Suppressor macrophage (primary cell): ENCODE measurements around the gene ATP8A2.

Source experiments
- DNase-seq, 4 experiments: peaks; one replicate each; pipeline ENCODE4 v3.0.0-alpha.2; 2020 to 2022

ATP8A2 gene

DNA sequence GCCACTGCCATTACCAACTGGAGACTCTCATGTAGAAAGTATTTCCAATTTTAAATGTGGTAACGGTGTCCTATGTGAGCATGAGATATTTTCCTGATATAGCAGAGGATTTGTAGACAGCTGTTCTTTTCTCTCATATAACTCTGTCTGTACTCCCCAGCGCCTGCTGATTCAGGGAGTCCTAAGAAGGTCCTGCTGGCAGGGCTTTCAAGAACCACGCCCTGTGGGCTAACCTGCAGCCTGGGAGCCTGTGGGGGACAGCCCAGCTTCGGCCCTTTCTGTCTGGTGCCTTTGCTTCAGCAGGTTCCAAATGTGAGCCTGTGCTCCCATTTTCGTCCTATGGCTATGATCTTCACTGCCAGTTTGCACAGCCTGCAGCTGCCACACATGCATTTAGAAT lies 316.8 kb downstream of the ATP8A2 start:
- no peak for DNase-seq

DNA sequence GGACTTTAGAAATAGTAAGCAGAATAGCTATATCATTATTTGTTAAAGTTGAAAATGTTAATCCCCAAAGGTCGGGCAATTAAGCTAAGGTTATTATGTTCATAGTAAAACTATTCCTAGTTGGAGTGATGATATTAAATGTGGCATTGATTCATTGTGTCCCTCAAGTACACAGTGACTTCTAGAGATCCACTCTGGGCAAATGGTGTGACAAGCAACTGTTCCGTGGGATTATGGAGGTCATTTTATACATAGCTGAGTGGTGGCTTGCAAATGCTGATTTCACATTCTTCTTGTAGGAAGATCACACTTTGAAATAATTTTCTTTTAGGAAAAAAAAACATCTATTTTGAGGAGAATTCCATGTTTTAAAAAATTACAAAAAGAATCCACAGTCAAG lies 317.8 kb downstream of the ATP8A2 start:
- no peak for DNase-seq

DNA sequence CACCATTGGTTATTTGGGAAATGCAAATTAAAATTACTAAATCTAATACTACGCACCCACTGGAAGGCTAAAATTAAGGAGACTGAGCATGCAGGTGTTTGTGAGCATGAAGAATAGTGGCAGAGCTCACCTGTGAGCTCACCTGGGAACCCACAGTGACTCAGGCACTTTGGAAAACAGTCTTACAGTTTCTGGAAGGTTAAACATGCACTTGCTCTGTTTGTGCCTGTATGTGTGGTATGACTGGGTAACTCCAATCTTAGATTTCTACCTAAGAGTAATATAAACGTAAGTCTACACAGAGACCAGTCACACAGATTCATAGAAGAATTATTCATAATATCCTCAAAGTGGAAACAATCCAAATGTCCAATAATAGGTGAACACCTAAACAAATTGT lies 318.8 kb downstream of the ATP8A2 start:
- no peak for DNase-seq

DNA sequence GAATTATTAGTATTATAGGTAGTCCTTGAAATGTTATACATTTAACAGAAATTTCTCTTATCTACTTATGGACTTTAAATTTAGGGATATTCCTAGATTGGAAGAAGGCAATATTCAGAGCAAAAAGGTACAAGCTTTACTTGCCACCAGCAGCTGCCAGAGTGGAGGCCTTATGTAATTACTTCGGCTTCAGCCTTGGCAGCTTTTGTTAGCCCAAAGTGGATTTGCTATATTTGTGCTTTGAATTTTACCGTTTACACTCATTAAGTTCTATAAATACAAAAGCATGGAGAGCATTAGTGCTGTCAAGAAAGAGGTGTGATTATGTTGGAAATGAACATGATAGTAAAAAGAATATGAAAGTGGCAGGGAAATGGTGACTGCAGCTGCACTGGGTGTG lies 319.9 kb downstream of the ATP8A2 start:
- DNase-seq = no peak

DNA sequence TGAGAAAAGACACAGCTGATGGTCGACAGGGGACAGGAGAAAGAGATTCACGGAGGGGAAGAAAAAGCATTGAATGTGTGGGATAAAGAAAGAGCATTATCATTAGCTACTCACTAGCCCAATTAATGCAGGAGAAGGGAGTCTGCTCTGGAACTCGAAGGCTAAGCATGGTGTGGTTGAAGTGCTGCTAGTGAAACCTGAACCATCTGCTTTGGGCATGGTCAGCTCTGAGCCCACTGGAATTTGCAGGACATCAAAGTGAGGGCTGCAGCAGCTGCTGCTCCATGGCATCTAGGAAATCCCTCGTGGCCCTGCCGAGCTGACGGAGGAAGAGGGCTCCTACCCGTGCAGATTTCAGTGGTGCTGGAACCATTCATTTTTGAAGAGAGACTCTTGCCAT lies 320.3 kb downstream of the ATP8A2 start:
- no peak for DNase-seq

DNA sequence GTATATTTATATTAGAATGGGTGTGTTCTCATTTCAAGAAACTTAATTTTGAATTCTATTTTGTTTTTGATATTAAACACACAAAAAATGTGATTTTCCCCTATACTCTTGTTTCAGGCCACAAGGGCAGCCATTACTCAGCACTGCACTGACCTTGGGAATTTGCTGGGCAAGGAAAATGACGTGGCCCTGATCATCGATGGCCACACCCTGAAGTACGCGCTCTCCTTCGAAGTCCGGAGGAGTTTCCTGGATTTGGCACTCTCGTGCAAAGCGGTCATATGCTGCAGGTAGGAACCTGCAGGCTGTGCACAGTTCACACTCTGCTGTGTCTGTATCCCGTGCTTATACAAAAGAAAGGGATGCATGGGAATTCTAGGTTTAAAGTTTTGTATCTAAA lies 327.3 kb downstream of the ATP8A2 start:
- DNase-seq = no peak

DNA sequence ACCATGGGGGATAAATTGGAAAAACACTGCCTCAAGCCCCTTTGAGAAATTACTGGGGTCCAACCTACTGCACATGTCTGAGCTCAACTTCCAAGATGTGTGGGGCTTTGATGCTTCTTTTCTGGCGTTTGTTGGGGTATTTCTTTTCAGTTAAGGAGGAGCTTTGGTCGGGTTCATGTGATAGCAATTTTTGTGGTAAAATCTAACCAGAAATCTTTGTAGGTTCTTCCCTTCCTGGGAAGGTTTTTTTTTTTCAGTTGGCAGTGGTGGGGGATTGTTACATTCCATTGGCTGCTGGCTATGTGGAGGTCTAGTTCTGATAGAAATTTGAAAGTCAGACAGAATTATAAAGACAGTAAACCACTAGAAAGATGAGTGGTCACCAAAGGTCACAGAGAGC lies 327.8 kb downstream of the ATP8A2 start:
- no peak for DNase-seq

DNA sequence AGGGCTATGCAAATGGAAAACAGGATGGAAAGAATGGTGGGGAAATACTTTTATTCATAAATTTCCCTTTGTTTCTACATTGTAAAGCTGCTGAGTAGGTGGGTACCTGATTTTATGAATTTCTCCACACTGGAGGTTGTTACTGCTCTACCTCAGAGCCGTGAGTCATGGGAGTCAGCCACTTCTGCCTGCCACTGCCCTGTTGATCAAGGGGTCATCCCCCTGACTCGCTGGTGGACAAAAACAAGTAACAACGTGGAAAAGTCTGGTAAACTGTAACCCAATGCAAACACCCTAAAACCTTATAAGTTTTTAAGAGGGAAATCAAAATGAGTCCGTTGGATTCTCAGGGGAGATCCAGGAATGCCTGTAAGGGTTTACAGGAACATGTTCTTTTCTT lies 329.5 kb downstream of the ATP8A2 start:
- no peak for DNase-seq

DNA sequence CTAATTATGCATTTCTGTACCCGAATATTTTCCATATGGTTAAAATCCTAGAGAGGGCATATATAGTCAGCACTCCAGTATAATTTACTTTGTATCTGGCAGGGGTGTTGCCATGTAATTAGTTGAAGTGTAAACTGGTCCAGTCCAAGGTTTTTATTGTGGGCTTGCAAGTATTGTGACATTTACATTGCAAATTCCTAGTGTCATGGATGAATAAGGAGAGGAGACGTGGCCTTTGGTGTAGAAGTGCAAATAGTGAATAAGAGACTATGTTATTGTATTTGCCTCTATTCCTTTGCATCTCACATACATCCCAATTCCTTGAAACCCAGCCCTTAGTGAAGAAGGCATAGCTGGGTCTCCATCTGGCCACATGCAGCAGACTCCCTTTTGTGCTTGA lies 330.6 kb downstream of the ATP8A2 start:
- no peak for DNase-seq

DNA sequence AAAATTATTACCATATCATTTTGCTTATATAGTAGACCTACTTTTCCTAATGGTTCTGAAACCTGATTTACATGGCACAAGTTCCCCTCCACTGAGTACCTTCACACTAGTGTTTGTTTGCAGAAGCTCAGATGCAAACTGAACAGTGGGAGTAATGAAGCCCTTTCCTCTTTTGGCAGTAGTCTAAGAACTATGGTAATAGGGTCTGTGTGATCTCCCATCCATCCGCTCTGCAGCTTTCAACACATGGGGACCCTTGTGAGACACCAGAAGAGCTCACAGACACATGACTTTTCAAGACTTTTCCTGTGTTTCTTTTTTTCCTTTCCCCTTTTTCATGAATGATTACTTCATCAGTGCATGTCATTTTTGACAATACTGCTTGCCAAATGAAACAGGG lies 336.0 kb downstream of the ATP8A2 start:
- DNase-seq = no peak

DNA sequence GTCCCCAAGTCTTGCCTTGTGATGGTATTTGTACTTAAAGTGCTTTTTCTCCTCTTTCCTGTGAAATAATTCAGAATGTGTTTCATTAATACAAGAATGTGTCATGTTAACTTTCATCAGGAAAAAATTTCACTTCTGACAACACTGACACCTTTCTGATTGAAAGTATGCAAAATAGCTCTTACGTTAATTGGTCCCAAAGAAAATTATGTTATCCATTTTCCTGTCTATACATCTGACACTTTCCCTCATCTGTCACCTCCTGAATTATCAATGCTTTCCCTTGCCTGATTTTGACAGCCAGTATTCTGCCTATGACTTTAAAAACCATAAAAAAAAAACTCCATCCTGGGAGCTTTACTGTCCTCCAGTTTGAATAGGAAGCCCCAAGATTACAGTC lies 336.5 kb downstream of the ATP8A2 start:
- DNase-seq = no peak

DNA sequence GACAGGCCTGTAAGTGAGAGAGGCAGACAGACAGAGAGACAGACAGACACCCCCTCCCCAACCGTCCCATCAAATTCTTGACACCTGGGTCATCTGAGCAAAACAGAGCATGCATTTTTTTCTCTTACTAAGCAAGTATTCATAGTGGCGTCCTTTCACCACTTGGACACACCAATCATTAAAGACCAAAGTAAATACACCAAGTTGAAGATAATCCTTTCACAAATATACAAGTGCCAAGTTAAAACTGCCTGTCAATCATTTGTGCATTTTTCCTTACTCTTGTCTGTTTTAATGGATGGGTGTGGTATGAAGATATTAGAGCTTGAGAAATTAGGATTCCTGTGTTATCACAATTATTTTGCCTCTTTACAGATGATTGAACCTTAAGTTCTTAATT lies 337.3 kb downstream of the ATP8A2 start:
- no peak for DNase-seq

DNA sequence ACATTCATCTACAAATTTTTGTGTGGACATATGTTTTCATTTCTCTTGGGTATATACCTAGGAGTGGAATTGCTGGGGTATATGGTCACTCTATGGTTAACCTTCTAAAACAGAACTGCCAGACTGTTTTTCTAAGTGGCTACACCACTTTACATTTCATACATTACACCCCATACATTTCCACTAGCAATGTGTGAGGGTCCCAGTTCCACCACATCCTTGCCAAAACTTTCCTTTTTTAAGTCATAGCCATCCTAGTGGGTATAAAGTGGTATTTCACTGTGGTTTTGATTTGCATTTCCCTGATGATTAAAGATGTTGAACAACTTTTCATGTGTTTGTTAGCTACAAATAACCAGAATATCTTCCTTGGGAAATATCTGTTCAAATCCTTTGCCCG lies 344.0 kb downstream of the ATP8A2 start:
- DNase-seq = no peak

DNA sequence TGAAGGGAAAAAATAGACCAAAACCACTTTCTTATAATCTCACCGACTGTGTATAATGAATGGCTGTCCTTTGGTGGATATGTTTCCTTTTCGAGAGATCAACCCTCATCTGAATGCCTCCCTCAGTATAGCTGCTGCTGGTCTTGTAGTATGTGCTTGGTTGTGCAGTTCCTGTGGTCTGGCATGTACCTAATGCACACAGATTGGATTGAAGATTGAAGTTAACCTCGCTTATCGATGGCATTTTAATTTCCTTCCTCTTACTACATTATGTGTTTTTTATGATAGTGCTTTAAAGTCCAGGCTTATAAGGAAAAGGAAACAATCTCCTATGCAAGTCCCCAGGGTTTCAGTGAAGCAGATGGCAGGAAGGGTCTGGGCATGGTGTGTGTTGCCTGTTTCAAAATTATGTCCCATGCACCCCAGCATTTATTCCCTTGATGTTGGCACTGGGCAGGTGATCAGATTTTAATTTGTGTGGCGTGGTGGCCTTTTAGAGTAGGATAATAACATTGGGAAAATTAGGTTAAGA lies 346.0 kb downstream of the ATP8A2 start:
- DNase-seq = no peak

DNA sequence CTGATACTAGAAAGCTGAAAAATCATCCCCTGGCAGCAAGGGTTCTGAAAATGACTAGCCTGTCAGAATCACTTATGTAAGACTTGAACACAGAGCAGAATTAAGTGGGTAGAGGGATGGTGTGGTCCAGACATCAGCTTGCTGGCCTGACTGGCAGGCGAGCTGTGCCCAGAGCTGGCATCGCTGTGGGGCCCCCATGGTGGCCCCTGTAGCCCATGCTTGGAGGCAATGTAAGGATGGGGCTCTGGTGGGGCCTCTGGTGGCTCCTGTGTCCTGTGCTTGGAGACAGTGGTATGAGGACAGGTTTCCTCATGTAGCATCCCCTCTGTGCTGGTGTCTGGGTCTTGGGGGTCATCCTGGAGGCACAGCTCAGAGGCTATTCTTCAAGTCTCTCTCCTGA lies 347.9 kb downstream of the ATP8A2 start:
- no peak for DNase-seq

DNA sequence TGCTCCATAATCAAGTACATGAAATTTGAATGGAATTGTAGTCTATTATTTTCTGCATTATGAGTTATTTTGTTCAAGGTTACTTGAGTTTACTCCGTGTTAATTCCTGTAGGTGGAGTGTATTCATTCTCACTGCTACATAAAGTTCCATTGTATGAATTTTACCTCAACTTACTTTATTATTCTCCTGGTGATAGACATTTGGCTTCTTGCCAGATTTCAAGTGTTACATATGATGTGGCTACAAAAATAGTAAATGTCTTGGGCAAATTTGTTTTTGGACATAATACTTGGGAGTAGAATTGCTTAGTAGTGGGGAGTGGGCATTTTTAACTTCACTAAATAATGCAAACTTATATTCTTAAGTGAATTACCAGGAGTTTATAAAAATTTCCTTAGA lies 351.1 kb downstream of the ATP8A2 start:
- DNase-seq = no peak

DNA sequence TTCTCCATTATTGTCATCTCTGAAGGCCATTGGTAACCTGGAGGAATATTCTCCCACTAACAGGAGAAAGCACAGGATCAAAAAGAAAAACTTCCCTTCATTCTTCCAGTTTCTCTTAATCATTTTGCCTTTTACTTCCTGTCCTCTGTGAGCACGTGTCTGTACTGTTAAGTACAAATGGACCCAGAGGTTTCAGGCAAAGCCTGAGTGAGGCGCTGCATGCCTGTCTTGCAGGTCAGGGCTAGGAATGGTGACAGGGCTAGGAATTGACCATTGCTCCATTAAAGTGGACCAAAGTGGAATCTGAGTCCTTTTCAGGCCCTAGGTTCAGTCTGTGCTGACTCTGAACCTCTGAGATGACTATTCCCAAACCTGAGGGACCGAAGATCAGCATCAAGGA lies 353.3 kb downstream of the ATP8A2 start:
- no peak for DNase-seq

DNA sequence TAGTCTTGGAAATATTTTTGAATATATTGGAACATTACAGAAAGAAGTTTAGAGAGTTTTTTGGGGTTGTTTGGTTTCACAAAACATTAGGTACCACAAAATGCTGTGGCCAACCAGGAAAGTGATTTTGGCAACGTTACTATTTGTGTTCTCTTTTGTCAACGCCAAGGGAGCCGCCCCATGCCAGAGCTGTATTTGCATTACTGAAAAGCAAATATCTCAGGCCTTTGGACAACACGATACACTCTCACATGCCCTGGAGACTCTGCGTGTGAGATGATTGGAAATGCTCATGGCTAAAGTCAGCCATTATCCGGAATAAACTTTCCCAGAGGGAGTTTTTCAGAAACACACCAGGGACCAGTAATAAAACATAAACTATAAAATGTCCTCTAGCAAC lies 355.5 kb downstream of the ATP8A2 start:
- DNase-seq = no peak

DNA sequence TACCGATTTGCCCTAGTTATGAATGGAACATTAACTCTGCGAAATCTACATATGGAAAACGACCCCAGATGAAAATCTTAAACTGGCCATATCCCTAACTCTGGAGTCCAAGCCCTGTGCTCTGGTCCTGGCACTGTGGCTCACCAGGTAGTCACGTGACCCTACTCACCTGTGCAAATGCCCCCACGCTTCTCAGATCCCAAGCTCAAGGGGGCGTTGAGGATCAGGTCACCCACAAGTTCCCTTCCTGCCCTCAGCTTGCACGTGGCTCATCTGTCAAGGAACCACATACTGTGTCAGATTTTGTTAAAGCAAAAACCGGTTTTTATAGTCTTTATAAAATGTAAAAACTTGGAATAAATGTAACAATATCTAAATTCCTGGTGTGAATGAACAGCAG lies 356.0 kb downstream of the ATP8A2 start:
- DNase-seq = no peak

DNA sequence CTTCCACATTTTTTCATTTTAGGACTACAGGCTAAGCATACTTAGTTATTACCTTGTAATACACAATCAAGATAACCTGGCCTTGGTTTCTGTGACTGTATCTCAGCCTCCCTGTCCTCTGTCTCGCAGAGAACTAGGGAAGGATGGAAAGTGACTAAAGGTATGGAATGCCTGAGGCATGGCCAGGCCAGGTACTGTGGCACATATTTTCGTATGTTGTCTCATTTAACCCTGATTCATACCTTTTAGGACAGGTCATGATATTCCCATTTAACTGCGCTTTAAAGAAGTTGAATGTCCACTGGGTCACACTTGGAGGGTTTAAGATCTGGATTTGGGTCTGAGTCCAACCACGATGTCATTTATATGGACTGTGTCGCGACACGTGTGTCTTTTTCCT lies 357.4 kb downstream of the ATP8A2 start:
- no peak for DNase-seq

DNA sequence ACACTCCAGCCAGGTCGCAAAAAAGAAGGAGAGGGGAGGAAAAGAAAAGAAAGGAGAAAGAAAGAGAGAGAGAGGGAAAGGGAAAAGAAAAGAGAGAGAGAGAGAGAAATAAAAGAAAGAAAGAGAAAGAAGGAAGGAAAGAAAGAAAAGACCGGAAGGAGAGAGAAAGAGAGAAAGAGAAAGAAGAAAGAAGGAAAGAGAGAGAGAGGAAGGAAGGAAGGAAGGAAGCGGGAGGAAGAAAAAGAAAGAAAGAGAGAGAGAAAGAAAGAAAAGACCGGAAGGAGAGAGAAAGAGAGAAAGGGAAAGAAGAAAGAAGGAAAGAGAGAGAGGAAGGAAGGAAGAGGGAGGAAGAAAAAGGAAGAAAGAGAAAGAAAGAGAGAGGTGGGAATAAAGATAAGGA lies 359.3 kb downstream of the ATP8A2 start:
- DNase-seq = no peak

DNA sequence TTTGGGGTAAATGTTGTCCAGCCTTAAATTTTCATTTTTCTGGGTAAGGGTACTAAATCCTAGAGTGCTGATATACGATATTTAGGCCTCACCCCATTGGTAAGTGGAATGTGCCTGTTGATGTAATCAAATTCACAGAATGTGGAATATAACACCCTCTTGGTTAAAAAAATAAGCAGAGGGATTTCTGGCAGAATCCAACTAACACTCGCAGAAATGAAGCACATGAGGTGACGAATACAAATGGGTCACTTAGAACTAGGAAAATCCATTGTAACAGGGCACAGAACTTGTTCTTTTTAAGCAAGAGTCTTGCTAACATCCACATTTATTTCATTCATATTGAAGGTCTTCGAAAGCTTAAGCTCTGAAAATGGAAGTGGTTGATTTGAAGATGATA lies 359.8 kb downstream of the ATP8A2 start:
- DNase-seq = no peak

DNA sequence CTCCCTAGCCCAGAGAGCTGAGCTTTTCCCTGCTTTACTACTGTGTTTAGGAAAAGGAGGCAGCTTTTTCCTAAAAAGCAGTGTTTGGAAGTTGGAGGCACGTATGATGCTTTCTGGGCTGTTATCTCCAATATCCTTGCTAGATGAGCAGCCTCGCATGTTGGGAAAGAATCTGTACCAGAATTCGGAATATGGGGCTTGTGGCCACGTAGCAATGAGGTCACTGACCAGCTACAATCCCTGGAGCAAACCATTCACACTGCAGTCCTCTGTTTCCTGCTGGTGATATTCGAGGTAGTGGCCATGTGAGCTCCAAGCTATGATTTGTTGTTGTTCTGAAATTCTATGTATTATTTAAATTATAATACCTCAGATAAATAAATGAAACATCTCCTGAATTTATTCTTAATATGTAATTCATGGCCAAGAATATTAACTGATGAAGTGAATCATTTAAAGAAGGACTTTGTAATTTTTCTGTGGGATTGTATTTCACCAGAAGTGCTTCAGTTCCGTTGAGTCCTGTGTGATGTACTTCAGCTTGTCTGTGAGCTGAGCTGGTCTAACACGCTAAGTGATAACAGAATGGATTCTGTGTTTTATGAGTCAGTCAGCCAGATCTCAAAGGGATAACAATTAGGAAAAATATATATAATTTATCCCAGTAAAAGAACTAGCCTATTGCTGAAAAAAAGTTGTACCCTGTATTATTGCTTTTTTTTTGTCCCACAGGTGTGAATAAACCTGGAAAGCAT lies 360.5 kb downstream of the ATP8A2 start:
- DNase-seq = no peak

DNA sequence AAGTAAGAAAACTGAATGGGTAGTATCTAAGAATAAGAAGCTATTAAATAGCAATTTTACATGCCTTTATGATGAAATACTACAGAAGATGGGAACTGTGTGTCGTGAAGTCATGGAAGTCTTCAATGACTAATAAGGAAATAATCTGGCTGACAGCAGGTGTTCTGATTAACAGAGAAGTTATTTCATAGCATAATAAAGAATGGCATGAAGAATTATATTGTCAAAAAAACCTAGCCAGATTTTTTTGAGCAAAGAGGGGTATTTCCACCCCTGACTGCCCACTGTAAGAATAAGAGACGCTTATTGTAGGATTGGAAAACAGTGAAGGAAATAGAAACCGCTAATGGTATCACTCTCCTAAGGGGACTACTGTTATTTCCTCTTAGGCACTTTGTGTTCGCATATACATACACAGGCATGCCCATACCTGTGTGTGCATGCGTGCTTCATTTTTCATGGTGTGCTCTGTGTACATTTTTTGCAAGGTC lies 361.3 kb downstream of the ATP8A2 start:
- DNase-seq = no peak
